Esophagus squamous epithelium (tissue), 4 donors: Measurements from ENCODE around the gene DMAC2.

ENCODE experiments used
- POLR2A ChIP-seq, 4 donors: fragments of 450-650 bp; IDR thresholded peaks; one replicate each; pipeline ENCODE4 v1.6.1; 2017; ENCODE audit warnings: antibody characterized with exemption in 4 of 4, mild to moderate bottlenecking in 4 of 4, moderate library complexity in 3 of 4
- TF ChIP-seq, protein P1 (sequence below), 6 experiments: fragments of 450-650 bp in 4 of 6; fragments of 200-600 bp in 2 of 6; sonication (generic) in 2 of 6; IDR thresholded peaks; one replicate each; pipeline ENCODE4 v1.5.1; 2016 to 2019; ENCODE audit warnings: antibody characterized with exemption in 6 of 6, mild to moderate bottlenecking in 4 of 6, moderate library complexity in 4 of 6

DNA sequence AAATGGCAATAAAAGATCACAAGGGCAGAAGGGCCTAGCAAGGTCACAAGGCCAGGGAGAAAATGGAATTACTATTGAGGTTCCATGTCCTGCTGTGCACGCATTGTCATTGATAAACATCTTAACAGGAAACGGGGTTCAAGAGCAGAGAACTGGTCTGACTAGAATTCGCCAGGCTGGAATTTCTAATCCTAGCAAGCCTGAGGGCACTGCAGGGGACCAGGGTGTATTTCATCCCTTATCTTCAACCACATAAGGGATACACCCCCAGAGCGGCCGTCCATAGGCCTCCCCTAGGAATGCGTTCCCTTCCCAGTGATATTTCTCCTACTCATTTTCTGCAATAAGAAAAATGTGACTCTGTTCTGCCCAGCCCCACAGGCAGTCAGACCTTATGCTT, 22.8 kb upstream of the DMAC2 start:
- TF ChIP-seq, protein P1, sequence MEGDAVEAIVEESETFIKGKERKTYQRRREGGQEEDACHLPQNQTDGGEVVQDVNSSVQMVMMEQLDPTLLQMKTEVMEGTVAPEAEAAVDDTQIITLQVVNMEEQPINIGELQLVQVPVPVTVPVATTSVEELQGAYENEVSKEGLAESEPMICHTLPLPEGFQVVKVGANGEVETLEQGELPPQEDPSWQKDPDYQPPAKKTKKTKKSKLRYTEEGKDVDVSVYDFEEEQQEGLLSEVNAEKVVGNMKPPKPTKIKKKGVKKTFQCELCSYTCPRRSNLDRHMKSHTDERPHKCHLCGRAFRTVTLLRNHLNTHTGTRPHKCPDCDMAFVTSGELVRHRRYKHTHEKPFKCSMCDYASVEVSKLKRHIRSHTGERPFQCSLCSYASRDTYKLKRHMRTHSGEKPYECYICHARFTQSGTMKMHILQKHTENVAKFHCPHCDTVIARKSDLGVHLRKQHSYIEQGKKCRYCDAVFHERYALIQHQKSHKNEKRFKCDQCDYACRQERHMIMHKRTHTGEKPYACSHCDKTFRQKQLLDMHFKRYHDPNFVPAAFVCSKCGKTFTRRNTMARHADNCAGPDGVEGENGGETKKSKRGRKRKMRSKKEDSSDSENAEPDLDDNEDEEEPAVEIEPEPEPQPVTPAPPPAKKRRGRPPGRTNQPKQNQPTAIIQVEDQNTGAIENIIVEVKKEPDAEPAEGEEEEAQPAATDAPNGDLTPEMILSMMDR (IDR thresholded peaks at IDR 0.05): no peak
- no peak for TF ChIP-seq POLR2A (IDR thresholded peaks at IDR 0.05)
